Mesothelial cell of epicardium (in vitro differentiated cells): ENCODE measurements around the gene HLA-DRB5. TPM values are rescaled to one million over a fixed set of nuclear protein-coding genes. Genes with fewer than 3 reads are reported as not detected.

ENCODE experiments used
- DNase-seq, 2 experiments: peaks; one replicate each; pipeline ENCODE4 v3.0.0; 2021; ENCODE audit warnings: low spot score in 2 of 2; ENCODE audit not compliant: unreplicated experiment in 2 of 2
- H3K27ac Mint-ChIP-seq: 2 replicates; pipeline ENCODE4 v1.8.0; 2021; ENCODE audit warnings: mixed read lengths
- H3K27me3 Mint-ChIP-seq: 2 replicates; pipeline ENCODE4 v1.8.0; 2021; ENCODE audit warnings: low read depth, mixed read lengths
- H3K36me3 Mint-ChIP-seq: 2 replicates; pipeline ENCODE4 v1.8.0; 2021; ENCODE audit warnings: mixed read lengths
- H3K4me1 Mint-ChIP-seq: 2 replicates; pipeline ENCODE4 v1.8.0; 2021; ENCODE audit warnings: mixed read lengths
- H3K4me3 Mint-ChIP-seq: 2 replicates; pipeline ENCODE4 v1.8.0; 2021; ENCODE audit warnings: mild to moderate bottlenecking, moderate library complexity, mixed read lengths
- H3K9me3 Mint-ChIP-seq: 2 replicates; pipeline ENCODE4 v1.8.0; 2021; ENCODE audit warnings: mixed read lengths
- CTCF ChIP-seq: fragments of 200-600 bp; sonication (generic); IDR thresholded peaks from one replicate; pipeline ENCODE4 v1.5.0; 2021; ENCODE audit warnings: antibody characterized with exemption; ENCODE audit not compliant: unreplicated experiment
- total RNA-seq: library from RNA; stranded (reverse); gene quantifications from 3 replicates; pipeline ENCODE4 v1.2.1, GENCODE V29; 2021

HLA-DRB5 gene
- total RNA-seq, 1 donor from 2014 or later: 0.87 TPM

- peaks cover 21% of the 10 kb centered on the region for H3K4me1 Mint-ChIP-seq
- peaks cover 38% of the 10 kb centered on the region for H3K27me3 Mint-ChIP-seq
Measured at GRCh38 chr6:32519910-32520258, 10.2 kb downstream of the HLA-DRB5 start.

GRCh38 chr6:32519118-32519909 is 10.8 kb downstream of the HLA-DRB5 start:
- DNase-seq: no peak
- Mint-ChIP-seq H3K36me3 (no peaks in the 10 kb centered on the region), H3K4me3 (no peak overlapping the region), H3K27me3 (peaks cover 34% of the 10 kb centered on the region), H3K9me3 (no peaks in the 10 kb centered on the region), H3K4me1 (peaks cover 21% of the 10 kb centered on the region), H3K27ac (no peak overlapping the region)
- no peak for TF ChIP-seq CTCF

More at GRCh38 chr6:32519910-32520258, 10.2 kb downstream of the HLA-DRB5 start:
- Mint-ChIP-seq H3K27ac (no peak overlapping the region), H3K36me3 (no peaks in the 10 kb centered on the region), H3K4me3 (no peak overlapping the region), H3K9me3 (no peaks in the 10 kb centered on the region)
- no peak for TF ChIP-seq CTCF
- no peak for DNase-seq

GRCh38 chr6:32517654-32518445 is 12.2 kb downstream of the HLA-DRB5 start:
- peaks cover 21% of the 10 kb centered on the region for H3K27me3 Mint-ChIP-seq
- peaks cover 26% of the 10 kb centered on the region for H3K4me1 Mint-ChIP-seq
- H3K4me3 Mint-ChIP-seq: no peak overlapping the region
- TF ChIP-seq CTCF: no peak
- no peaks in the 10 kb centered on the region for H3K36me3 Mint-ChIP-seq
- no peaks in the 10 kb centered on the region for H3K9me3 Mint-ChIP-seq
- no peak for DNase-seq
- H3K27ac Mint-ChIP-seq: no peak overlapping the region

GRCh38 chr6:32501016-32501415 is 29.1 kb downstream of the HLA-DRB5 start:
- H3K27me3 Mint-ChIP-seq: peaks cover 4% of the 10 kb centered on the region
- no peak for TF ChIP-seq CTCF
- DNase-seq: no peak
- peaks cover 11% of the 10 kb centered on the region for H3K9me3 Mint-ChIP-seq
- H3K36me3 Mint-ChIP-seq: no peaks in the 10 kb centered on the region
- H3K27ac Mint-ChIP-seq: no peak overlapping the region
- no peak overlapping the region for H3K4me3 Mint-ChIP-seq
- peaks cover 2% of the 10 kb centered on the region for H3K4me1 Mint-ChIP-seq

GRCh38 chr6:32492351-32492750 is 37.7 kb downstream of the HLA-DRB5 start:
- no peak overlapping the region for H3K27ac Mint-ChIP-seq

More at GRCh38 chr6:32492351-32492750, 37.7 kb downstream of the HLA-DRB5 start:
- H3K36me3 Mint-ChIP-seq: no peaks in the 10 kb centered on the region
- H3K27me3 Mint-ChIP-seq: peaks cover 20% of the 10 kb centered on the region
- H3K4me1 Mint-ChIP-seq: no peaks in the 10 kb centered on the region
- TF ChIP-seq CTCF: no peak
- H3K9me3 Mint-ChIP-seq: peaks cover 3% of the 10 kb centered on the region
- no peak for DNase-seq
- no peak overlapping the region for H3K4me3 Mint-ChIP-seq
